Peyer's patch (tissue), 4 donors: ENCODE data around the gene IFI30. TPM values are rescaled to one million over a fixed set of nuclear protein-coding genes. Genes with fewer than 3 reads are reported as not detected.
"Not testable (repeated sequence)": the region's sequence is repeated elsewhere in the genome, so short reads cannot be mapped to it uniquely, and the experiment has no call there.

Experiments used
- DNase-seq, 3 donors: peaks; one replicate each; pipeline ENCODE4 v3.0.0-alpha.2; 2017 to 2019
- H3K27ac ChIP-seq, 4 donors: fragments of 200-600 bp; sonication (generic); one replicate each; pipeline ENCODE4 v1.5.1; 2016 to 2019
- H3K27me3 ChIP-seq, 2 donors: fragments of 200-600 bp; sonication (generic); one replicate each; pipeline ENCODE4 v1.5.1; 2019
- H3K36me3 ChIP-seq, 3 donors: fragments of 200-600 bp; sonication (generic); one replicate each; pipeline ENCODE4 v1.5.1; 2016 to 2019
- H3K4me1 ChIP-seq, 4 donors: fragments of 200-600 bp; sonication (generic); one replicate each; pipeline ENCODE4 v1.5.1; 2016 to 2019
- H3K4me3 ChIP-seq, 4 donors: fragments of 200-600 bp; sonication (generic); 1 replicate in 3 of 4; 2 replicates in 1 of 4; pipeline ENCODE4 v1.5.1; 2016 to 2019; ENCODE audit warnings: mild to moderate bottlenecking in 1 of 4
- H3K9me3 ChIP-seq, 4 donors: fragments of 200-600 bp; sonication (generic); one replicate each; pipeline ENCODE4 v1.5.1; 2016 to 2019; ENCODE audit warnings: mild to moderate bottlenecking in 1 of 4
- POLR2A ChIP-seq, 2 donors: fragments of 450-650 bp; IDR thresholded peaks; one replicate each; pipeline ENCODE4 v1.5.1; 2017; ENCODE audit warnings: antibody characterized with exemption in 2 of 2, mild to moderate bottlenecking in 2 of 2, moderate library complexity in 2 of 2
- total RNA-seq, 4 donors: library from RNA; depleted of rRNA; stranded (reverse); fragments of >200 nt; gene quantifications; one replicate each; pipeline ENCODE4 v1.1.0, GENCODE V29; 2016
- TF ChIP-seq, protein P1 (sequence below), 6 experiments: fragments of 450-650 bp in 4 of 6; fragments of 200-600 bp in 2 of 6; sonication (generic) in 1 of 6; IDR thresholded peaks; one replicate each; pipeline ENCODE4 v1.5.1; 2017 to 2019; ENCODE audit warnings: antibody characterized with exemption in 6 of 6, mild to moderate bottlenecking in 3 of 6, moderate library complexity in 1 of 6

IFI30 gene
- total RNA-seq, 4 donors from 2014 or later, result 54.9 to 109 (median 60.7) TPM

DNA sequence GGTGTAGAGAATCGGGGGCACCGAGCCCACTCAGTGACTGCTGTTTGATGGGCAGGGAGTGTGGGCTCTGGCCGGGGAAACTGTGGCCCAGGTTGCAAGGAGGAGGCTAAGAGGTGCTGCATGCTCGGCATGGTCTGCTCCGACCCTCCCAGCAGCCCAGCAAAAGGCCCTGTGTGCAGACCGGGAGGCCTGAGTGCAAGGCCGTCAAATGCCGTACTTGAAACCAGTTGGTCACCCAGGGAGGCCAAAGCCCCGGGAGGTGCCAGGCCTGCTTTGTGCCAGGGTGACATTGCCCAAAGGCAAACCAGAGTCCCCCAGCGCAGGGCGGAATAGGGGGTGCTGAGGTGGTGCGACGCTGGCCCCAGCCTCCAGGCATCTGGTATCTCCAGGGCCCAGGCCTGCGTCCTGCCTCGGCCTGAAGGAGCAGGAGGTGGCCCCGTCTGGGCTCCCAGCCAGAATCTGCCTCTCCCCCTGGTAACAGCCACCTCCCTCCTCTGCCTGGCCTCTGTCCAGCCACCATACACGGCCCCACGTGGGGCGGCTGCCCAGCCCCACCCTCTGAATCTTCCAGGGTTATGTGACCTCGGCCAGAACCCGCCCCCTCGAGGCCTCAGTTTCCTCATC, 16.7 kb upstream of the IFI30 start:
- Histone ChIP-seq H3K4me1 (peaks cover 12 to 55% (median 16%) of the 10 kb centered on the region in 4 donors), H3K27me3 (no peaks in the 10 kb centered on the region), H3K27ac (peak overlapping the region; percentile 3 to 73 (median 44)), H3K4me3 (no peak overlapping the region), H3K9me3 (no peaks in the 10 kb centered on the region), H3K36me3 (peaks cover 0 to 6% (median 0%) of the 10 kb centered on the region in 3 donors)
- TF ChIP-seq, protein P1, sequence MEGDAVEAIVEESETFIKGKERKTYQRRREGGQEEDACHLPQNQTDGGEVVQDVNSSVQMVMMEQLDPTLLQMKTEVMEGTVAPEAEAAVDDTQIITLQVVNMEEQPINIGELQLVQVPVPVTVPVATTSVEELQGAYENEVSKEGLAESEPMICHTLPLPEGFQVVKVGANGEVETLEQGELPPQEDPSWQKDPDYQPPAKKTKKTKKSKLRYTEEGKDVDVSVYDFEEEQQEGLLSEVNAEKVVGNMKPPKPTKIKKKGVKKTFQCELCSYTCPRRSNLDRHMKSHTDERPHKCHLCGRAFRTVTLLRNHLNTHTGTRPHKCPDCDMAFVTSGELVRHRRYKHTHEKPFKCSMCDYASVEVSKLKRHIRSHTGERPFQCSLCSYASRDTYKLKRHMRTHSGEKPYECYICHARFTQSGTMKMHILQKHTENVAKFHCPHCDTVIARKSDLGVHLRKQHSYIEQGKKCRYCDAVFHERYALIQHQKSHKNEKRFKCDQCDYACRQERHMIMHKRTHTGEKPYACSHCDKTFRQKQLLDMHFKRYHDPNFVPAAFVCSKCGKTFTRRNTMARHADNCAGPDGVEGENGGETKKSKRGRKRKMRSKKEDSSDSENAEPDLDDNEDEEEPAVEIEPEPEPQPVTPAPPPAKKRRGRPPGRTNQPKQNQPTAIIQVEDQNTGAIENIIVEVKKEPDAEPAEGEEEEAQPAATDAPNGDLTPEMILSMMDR (IDR thresholded peaks at IDR 0.05), result no peak
- no peak for TF ChIP-seq POLR2A (IDR thresholded peaks at IDR 0.05)
- DNase-seq, result peak in 2 of 3 donors; percentile 90 to 94

DNA sequence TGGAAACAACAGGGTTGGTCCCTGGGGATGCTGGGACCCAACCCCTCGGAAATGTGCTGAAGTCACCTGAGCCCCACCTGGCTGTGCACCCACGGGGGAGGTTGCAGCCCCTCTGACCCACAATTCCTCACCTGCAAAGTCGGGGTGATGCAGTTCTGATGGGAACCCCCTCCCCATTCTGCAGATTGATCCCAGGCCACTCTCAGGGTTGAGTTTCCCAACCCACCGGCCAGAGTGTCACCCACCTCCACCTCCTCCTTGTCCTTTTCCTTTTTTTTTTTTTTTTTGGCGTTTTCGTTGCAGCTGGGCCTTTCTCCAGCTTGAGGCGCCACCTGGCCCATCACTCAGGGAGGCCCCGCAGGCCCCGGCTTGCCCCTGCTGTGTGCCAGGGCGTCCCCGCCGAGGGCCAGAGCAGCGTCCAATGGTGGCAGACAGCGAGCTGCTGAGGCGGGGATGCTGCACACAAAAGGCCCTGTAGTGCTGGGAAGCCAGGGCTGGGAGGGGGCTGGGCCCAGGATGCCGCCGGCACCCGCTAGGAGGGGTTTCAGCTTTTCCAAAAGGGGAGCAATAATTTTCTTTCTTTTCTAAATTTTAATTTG, 16.0 kb upstream of the IFI30 start:
- Histone ChIP-seq H3K36me3 (peaks cover 0 to 12% (median 0%) of the 10 kb centered on the region in 3 donors), H3K4me1 (peaks cover 13 to 54% (median 16%) of the 10 kb centered on the region in 4 donors)
- no peak for DNase-seq

DNA sequence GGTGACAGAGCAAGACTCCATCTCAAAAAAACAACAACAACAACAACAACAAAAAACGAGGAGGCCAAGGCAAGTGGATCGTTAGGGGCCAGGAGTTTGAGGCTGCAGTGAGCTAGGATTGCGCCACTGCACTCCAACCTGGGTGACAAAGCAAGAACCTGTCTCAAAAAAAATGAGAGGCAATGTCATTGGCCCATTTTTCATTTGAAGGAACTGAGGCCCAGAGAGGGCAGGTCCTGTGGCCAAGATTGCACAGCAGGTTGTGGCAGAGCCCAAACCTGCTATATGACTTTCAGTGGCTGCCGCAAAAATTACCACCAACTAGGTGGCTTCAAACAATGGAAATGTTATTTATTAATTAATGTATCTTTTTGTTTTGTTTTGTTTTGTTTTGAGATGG, 15.1 kb upstream of the IFI30 start:
- H3K27me3 ChIP-seq, result no peaks in the 10 kb centered on the region
- no peak overlapping the region for H3K4me3 ChIP-seq
- H3K4me1 ChIP-seq, result peaks cover 13 to 54% (median 16%) of the 10 kb centered on the region in 4 donors
- TF ChIP-seq, protein P1 (IDR thresholded peaks at IDR 0.05), result no peak
- no peak for TF ChIP-seq POLR2A (IDR thresholded peaks at IDR 0.05)
- H3K36me3 ChIP-seq, result peaks cover 0 to 21% (median 0%) of the 10 kb centered on the region in 3 donors
- no peaks in the 10 kb centered on the region for H3K9me3 ChIP-seq
- no peak for DNase-seq
- no peak overlapping the region for H3K27ac ChIP-seq

More for the DNA sequence above, 16.0 kb upstream of the IFI30 start:
- Histone ChIP-seq H3K27ac (peak overlapping the region in 3 of 4 donors; percentile 22 to 73 (median 65)), H3K27me3 (no peaks in the 10 kb centered on the region), H3K9me3 (no peaks in the 10 kb centered on the region), H3K4me3 (no peak overlapping the region)
- TF ChIP-seq POLR2A (IDR thresholded peaks at IDR 0.05), result no peak

DNA sequence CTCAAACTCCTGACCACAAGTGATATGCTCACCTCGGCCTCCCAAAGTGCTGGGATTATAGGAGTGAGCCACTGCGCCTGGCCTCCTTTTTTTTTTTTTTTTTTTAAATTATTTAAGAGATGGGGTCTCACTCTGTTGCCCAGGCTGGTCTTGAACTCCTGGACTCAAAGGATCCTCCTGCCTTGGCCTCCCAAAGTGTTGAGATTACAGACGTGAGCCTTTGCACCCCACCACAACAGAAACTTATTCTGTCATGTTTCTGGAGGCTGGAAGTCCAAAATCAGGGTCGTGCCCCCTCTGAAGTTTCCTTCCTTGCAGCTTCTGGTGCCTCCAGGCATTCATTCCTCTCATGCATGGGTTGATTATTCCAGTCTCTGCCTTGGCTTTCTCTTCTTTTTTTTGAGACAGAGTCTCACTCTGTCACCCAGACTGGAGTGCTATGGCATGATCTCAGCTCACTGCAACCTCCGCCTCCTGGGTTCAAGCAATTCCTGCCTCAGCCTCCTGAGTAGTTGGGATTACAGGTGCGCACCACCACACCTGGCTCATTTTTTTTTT, 14.5 kb upstream of the IFI30 start:
- DNase-seq, result not testable (repeated sequence)

DNA sequence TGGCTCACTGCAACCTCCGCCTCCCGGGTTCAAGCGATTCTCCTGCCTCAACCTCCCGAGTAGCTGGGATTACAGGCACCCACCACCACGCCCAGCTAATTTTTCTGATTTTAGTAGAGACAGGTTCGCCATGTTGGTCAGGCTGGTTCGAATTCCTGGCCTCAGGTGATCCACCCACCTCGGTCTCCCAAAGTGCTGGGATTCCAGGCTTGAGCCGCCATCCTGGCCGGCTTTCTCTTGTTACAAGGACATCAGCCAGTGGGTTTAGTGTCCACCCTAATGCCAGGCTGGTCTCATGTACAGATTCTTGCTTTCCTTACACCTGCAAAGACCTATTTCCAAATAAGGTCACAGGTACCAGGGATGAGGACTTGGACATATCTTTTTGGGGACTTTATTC, 13.8 kb upstream of the IFI30 start:
- H3K9me3 ChIP-seq, result no peaks in the 10 kb centered on the region
- TF ChIP-seq, protein P1 (IDR thresholded peaks at IDR 0.05), result no peak
- no peak for TF ChIP-seq POLR2A (IDR thresholded peaks at IDR 0.05)
- peak overlapping the region in 1 of 4 donors; percentile 77 for H3K27ac ChIP-seq
- H3K27me3 ChIP-seq, result no peaks in the 10 kb centered on the region
- H3K36me3 ChIP-seq, result peaks cover 0 to 28% (median 0%) of the 10 kb centered on the region in 3 donors
- no peak overlapping the region for H3K4me3 ChIP-seq
- DNase-seq, result no peak
- H3K4me1 ChIP-seq, result peaks cover 7 to 42% (median 13%) of the 10 kb centered on the region in 4 donors

More for the DNA sequence above, 14.5 kb upstream of the IFI30 start:
- not testable (repeated sequence) for H3K27me3 ChIP-seq, H3K9me3 ChIP-seq, H3K27ac ChIP-seq, H3K4me3 ChIP-seq
- Histone ChIP-seq H3K4me1 (peaks cover 10 to 48% (median 13%) of the 10 kb centered on the region in 4 donors), H3K36me3 (peaks cover 0 to 28% (median 0%) of the 10 kb centered on the region in 3 donors)

DNA sequence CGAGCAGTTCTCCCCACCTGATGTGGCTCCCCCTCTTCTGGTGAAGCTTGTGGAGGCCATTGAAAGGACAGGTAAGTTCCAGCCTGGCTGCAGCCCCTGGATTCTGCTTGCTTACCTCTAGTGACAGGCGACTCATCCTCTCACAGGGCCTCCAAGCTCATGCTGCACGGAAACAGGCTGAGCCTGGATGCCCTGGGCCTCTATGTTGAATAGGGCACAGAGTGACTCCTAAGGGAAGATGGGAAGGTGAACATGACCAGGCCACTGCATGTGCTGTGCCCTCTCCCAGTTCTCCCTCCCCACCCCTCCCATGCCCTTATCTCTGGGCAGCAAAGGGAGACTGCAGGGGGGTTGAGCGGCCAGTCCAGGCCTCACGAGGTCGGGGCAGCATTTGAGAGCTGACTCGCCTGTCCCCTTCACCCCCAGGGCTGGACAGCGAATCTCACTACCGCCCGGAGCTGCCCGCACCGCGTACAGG, 13.1 kb upstream of the IFI30 start:
- Histone ChIP-seq H3K27ac (peak overlapping the region in 3 of 4 donors; percentile 72 to 78 (median 77)), H3K4me3 (peak overlapping the region; percentile 43 to 56 (median 52))
- TF ChIP-seq, protein P1 (IDR thresholded peaks at IDR 0.05), result no peak
- TF ChIP-seq POLR2A (IDR thresholded peaks at IDR 0.05), result no peak

More for the DNA sequence above, 13.1 kb upstream of the IFI30 start:
- no peak for DNase-seq
- H3K27me3 ChIP-seq, result no peaks in the 10 kb centered on the region
- peaks cover 7 to 37% (median 13%) of the 10 kb centered on the region in 4 donors for H3K4me1 ChIP-seq
- no peaks in the 10 kb centered on the region for H3K9me3 ChIP-seq
- peaks cover 0 to 30% (median 0%) of the 10 kb centered on the region in 3 donors for H3K36me3 ChIP-seq
